HG03108 (cell line): ENCODE data around the gene IPO4.

ENCODE experiments used
- ATAC-seq: cut with Tn5 transposase; IDR thresholded peaks from one replicate; pipeline ENCODE4 v1.9.1; 2021; ENCODE audit warnings: moderate library complexity; ENCODE audit not compliant: unreplicated experiment

Gene IPO4

DNA sequence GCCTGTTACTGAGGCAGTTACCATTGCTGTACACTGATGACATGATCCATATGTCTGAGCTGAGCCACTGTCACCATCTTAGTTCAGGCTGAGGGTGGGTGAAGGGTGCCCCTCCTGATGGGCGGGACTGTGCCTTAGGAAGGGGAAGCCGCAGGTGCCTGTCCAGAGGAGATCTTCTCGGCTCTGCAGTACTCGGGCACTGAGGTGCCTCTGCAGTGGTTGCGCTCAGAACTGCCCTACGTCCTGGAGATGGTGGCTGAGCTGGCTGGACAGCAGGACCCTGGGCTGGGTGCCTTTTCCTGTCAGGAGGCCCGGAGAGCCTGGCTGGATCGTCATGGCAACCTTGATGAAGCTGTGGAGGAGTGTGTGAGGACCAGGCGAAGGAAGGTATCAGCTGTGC is 37.6 kb downstream of the IPO4 start:
- no peak for ATAC-seq

DNA sequence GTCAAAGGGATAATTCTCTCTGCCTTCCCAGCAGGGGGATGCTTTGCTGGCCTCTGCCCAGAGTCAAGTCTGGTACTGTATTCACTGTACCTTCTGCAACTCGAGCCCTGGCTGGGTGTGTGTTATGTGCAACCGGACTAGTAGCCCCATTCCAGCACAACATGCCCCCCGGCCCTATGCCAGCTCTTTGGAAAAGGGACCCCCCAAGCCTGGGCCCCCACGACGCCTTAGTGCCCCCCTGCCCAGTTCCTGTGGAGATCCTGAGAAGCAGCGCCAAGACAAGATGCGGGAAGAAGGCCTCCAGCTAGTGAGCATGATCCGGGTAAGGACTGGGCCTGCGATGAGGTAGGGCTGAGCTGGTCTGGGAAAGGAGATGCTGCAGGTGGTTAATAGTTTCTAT is 38.0 kb downstream of the IPO4 start:
- no peak for ATAC-seq

DNA sequence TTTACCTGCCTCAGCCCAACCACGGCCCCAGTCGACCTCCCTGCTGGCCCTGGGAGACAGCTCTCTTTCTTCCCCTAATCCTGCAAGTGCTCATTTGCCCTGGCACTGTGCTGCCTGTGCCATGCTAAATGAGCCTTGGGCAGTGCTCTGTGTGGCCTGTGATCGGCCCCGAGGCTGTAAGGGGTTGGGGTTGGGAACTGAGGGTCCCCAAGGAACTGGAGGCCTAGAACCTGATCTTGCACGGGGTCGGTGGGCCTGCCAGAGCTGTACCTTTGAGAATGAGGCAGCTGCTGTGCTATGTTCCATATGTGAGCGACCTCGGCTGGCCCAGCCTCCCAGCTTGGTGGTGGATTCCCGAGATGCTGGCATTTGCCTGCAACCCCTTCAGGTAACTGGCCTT is 38.6 kb downstream of the IPO4 start:
- ATAC-seq = no peak

DNA sequence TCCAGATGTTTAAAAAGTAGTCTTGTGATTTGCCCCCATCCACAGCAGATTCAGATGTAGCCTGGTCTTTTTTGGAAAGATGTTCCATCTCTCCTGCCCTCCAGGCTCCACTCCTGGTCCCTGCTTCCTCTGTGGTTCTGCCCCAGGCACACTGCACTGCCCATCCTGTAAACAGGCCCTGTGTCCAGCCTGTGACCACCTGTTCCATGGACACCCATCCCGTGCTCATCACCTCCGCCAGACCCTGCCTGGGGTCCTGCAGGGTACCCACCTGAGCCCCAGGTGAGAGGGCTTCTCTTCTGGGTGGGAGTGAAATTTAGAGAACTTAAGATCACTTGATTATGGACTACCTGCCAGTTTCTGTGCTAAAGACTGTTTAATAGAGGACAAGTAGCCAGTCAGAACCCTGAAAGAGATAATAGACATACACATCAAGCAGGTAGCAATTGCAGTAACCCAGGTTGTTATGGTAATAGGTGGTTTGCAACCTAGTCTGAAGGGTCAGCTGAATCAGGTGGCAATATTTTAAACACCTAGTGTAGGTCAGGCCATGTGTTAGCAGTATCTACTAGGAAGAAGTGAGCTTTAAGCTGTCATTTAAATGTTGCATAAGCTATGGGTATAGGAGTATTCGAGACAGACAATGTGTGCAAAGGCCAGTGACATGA is 39.2 kb downstream of the IPO4 start:
- no peak for ATAC-seq

GRCh38 chr14:24147761-24148428 is 40.7 kb downstream of the IPO4 start:
- no peak for ATAC-seq

DNA sequence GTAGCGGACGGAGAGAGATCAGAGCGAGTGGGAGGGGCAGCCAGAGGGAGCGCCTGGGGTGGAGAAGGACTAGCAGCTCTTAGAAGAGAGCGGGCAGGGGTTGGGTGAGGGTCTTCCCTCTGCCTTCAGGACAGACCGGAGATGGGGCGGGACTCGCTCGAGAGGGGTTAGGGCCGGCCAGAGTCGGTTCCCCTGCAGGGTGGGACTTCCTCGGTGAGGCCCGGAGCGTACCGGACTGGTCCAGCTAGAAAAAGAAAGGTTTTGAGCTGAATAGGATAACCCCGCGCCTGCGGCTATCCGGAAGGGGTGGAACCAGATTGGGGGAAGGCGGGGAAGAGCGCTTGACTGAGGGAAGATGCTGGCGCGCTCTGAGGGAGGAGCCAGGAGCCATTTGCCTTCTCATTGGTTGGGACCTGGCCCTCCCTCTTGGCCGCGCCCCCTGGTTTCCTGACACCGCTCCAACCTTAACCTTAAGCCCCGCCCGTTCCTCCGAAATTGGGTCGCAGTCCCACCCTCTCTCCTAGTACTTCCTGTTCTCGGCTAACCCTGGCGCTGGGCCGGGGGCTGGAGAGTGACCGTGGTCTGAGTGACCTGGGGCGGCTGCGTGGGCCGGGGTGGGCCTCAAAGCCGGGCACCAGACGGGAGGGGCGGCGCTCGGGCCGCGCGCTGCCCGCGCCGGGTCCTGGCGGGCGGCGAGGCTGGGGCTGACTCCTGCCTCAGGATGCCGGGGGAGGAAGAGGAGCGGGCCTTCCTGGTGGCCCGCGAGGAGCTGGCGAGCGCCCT is 41.4 kb downstream of the IPO4 start, which contains the start of gene RNF31:
Gene RNF31 (plus strand): TSS at position 521 of the 783 bp plus-strand sequence. CDS start 201 bp downstream, at position 722.
- ATAC-seq = peak; percentile 79

GRCh38 chr14:24146453-24146977 is 42.1 kb downstream of the IPO4 start, which contains the start of gene PSME2:
PSME2 (minus strand) TSS chr14:24146610; CDS start chr14:24146581, 29 bp downstream.
- ATAC-seq = peak; percentile 68

GRCh38 chr14:24145690-24146452 is 42.7 kb downstream of the IPO4 start:
- ATAC-seq = no peak

GRCh38 chr14:24145219-24145618 is 43.4 kb downstream of the IPO4 start:
- no peak for ATAC-seq

GRCh38 chr14:24144451-24144850 is 44.2 kb downstream of the IPO4 start:
- no peak for ATAC-seq

GRCh38 chr14:24143511-24143910 is 45.1 kb downstream of the IPO4 start:
- no peak for ATAC-seq

DNA sequence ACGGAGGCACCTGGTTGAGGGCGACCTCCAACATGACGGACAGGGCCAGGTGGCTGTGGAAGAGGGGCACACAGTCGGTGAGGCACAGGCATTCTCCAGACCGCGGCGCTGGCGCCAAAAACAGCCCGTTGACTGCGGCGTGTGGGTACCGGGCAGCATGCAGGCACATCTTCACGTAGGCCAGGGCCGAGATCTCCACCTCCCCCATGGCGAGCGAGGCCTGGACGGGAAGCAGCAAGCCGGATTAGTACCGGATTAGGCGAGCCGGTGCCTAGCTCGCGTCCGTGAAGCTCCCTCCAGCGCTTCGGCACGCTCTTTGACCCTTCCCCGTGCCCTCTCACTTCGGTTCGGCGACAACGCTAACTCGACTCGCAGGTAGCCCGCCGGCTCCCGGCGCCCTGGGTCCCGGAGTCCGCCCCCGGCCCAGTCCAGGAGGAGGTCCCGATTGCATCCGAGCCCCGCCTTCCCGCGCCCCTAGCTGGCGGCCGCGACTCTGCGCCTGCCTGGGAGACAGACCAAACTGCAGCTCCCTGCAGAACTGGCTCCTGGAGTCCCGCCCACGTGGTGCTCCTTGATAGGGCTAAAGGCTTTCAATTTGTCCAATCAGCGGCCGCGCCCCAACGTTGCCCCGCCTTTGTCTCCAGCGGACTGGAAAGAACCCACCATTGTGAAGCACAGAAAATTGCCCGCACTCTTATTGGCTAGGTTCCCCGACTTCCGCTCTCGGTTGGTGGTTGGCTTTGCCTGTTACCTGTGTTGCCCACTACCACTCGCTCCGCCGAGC is 47.3 kb downstream of the IPO4 start, which contains the start of gene EMC9:
Gene EMC9 (minus strand): TSS at position 495 of the 784 bp plus-strand sequence. CDS start 287 bp downstream, at position 208.
- peak; percentile 87 for ATAC-seq

DNA sequence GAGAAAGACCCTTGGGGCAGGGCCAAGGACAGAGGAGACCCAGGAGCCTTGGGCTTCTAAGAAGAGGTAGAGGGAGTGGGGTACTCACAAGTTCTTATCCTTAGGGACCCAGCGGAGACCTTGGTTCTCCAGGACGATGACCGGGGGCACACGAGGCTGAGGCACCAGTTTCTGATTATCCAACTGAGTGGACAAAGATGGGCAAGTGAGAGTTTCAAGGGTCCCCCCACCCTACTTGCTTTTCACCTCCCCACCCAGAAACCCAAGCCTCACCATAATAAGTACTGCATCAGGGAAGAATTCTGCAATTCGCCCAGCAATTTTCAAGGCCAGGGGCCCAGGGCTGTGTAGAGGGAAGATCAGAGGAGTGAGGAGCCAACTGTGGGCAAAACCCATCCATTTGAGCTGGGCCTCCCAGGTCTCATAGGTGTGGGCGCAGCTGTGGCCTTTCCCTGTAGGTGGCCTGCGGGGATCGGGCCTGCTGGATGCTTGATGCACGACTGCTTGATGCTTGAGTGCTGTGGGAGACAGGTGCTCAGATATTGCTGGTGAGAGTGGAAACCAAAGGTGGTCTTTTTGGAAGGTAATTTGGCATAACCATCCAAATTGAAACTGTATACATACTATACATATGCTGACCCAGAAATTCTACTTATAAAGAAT is 49.2 kb downstream of the IPO4 start:
- ATAC-seq = no peak

DNA sequence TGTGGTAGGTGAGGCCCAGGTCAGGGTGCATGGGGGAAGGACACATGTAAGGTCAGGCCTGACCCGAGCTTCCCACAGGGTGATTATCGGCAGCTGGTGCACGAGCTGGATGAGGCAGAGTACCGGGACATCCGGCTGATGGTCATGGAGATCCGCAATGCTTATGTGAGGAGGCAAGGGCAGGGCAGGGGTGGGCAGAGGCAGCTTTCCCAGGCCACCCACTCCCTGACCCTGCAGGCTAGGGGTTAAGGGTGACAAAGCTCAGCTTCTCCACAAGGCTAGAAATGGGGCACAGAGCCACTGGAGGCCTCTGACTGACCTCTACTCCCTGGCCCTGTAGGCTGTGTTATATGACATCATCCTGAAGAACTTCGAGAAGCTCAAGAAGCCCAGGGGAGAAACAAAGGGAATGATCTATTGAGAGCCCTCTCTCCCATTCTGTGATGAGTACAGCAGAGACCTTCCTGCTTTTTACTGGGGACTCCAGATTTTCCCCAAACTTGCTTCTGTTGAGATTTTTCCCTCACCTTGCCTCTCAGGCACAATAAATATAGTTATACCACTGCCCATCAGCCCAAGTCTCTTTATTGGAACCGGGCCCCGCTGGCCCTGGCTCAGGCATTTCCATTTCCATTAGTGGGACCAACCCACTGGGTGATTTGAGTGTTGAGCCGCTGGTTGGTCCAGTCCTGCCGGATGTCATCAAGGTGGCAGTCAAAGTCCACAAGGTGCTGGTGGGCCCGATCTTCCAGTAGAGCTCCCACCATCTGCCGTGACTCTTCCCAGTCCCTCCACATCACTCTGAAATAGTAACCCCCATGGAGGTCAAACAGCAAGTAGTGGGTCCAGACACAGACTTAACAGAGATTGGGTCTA is 50.0 kb downstream of the IPO4 start:
- no peak for ATAC-seq

DNA sequence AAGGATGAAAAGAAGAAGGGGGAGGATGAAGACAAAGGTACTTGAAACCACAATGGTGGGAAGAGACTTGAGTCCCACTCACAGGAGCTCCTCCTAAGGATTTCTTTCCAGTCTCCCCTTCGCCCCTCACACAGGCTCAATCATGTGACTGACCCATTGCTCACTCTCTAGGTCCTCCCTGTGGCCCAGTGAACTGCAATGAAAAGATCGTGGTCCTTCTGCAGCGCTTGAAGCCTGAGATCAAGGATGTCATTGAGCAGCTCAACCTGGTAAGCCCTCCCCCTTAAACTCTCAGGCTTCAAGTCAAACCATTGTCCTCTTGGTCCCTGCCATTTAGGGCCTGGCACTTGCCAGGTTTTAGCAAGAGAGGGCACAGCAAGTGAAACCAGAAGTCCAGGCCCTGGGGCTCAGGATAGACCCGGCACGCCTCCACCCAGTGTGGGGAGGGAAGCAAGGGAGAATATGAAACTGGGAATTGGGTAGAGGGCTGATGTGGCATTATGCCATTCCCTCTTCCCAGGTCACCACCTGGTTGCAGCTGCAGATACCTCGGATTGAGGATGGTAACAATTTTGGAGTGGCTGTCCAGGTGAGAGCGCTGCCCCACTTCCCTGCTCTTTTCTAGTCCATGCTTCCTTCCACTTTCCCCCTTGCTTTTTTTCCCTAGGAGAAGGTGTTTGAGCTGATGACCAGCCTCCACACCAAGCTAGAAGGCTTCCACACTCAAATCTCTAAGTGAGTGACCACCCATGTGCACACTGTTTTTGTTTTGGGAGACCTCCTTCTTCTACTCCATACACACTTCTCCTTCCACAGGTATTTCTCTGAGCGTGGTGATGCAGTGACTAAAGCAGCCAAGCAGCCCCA is 50.9 kb downstream of the IPO4 start:
- no peak for ATAC-seq

DNA sequence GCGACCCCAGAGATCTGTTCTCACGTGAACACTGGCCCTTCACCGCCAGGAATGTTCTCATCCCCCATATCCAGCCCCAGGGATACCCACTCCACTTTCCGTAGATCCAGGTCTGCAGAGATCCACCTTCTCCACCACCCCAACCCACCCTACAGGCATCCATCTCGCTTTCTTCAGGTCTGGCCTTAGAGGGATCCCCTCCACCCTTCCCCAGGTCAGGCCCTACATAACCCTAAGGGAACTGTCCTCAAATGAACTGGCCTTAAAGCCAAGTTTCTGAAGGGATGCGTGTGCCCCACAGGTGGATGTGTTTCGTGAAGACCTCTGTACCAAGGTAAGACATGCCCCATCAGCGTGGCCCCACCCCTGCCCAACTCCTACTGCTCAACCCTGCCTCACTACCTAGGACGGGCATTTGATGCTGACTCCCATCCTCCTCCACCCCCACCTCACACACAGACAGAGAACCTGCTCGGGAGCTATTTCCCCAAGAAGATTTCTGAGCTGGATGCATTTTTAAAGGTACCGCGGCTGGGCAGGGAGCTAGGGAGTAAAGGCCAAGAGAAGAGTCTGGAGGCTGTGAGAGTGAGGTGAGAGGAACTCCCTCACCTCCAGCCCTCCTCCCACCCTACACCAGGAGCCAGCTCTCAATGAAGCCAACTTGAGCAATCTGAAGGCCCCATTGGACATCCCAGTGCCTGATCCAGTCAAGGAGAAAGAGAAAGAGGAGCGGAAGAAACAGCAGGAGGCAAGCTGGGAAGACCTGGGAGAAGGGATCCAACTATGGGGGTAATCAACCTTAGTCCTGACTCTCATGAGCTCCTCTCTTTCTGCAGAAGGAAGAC is 51.7 kb downstream of the IPO4 start:
- no peak for ATAC-seq
